Eye (tissue), 1 donor: ENCODE measurements around the gene ZNF320.
"Not testable (repeated sequence)": the region's sequence is repeated elsewhere in the genome, so short reads cannot be mapped to it uniquely, and the experiment has no call there.

Experiments used
- DNase-seq: peaks from one replicate; pipeline ENCODE4 v3.0.0-alpha.2; 2015

Gene ZNF320

DNA sequence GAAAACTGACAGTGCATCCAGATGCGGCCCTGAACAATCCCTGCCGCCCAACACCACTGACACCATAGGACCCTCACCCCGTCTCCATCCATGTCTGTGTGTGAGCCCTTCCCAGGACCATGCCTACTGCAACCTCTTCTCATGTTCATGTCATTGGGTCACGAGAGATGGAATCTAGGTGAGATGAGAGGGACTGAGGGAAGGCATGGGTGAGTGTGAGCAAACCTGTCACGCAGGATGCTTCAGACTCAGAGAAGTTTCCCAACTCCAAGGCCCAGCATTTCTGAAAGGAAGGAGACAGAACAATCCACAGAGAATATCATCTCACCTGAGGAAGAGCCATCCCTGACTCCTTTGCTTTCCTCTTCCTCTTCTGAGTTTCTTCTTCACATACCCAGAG is 20.1 kb upstream of the ZNF320 start:
- DNase-seq = no peak

DNA sequence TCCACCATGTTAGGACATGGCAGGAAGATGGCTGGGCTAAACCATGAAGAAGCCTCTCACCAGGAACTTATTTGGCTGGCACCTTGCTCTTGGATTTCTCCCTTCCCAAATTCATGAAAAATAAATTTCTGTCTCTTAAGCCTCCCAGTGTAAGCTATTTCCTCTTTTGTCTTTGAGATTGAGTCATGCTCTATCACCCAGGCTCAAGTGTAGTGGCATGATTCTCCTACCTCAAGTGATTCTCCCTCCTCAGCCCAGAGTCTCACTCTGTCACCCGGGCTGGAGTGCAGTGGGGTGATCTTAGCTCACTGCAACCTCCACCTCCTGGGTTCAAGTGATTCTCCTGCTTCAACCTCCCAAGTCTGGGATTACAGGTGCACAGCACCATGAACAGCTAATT is 13.2 kb upstream of the ZNF320 start:
- no peak for DNase-seq

DNA sequence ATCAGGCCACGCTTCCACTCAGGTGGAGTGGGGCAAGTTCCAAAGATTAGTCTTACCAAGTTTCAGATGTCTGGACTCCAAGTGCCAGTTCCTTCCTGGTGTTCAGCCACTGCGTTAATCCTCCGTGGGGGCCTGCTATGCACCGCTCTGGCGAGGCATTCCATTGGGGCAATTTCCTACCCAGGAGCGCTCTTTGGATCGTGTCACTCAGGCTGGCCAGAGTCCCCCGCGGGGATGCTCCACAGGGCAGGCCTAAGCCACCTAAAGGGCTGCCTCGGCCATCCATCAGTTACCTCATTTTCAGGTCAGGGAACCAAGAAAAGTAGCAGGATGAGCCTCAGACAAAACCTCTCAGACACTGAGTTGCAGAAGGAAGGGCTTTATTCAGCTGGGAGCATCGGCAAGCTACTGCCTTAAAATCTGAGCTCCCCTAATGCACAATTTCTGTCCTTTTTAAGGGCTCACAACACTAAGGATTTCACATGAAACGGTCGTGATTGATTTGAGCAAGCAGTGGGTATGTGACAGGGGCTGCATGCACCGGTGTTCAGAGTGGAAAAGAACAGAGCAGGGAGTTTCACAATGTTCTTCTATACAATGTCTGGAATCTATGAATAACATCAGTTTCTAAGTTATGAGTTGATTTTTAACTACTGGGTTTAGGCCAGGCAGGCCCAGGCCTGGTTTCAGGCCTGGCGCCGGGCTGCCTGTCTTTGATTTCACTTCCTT is 6.8 kb upstream of the ZNF320 start:
- DNase-seq = not testable (repeated sequence)

DNA sequence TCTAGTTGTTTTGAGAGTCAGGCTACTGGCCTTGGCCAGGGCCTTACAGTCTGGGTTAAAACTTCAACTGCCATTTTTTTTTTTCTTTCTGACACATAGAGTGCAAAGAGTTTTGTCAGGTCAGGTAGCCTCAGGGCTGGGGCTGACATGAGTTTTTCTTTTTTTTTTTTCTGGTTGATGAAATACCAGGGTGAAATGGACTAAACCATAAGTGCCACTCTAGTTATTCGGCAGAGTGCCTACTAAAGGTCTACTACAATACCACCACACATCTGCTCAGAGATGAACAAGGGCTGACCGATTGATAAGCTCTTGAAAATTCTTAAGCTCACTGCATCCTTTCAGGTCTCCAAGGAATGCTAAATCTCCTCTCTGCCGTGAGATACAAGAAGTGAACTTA is 4.4 kb upstream of the ZNF320 start:
- no peak for DNase-seq

DNA sequence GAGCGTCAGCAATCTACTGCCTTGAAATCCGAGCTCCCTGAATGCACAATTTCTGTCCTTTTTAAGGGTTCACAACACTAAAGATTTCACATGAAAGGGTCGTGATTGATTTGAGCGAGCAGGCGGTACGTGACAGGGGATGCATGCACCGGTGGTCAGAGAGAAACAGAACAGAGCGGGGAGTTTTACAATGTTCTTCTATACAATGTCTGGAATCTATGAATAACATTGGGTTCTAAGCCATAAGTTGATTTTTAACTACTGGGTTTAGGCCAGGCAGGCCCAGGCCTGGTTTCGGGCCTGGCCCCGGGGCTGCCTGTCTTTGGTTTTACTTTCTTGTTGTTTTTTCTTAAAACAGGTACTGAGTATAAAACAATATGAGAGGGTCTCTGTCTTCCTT is 1.2 kb upstream of the ZNF320 start:
- not testable (repeated sequence) for DNase-seq

DNA sequence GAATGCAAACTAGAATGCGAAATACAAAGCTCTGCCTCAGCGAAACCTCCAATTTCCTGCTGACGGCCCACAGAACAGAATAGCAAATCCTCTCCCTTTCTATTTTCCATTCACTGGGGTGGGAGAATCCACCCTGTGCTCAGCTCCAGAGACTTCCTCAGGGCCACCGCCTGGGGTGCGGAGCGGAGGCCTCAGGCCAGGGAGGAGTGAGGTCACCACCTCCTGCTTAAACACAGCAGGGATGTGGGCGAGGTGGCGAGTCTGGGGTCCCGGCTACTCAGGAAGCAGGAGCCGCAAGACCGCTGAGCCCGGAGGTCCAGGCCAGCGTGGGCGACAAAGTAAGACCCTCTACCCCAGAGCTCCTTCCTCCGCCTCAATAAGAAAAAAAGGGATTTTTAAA is 666 bp upstream of the ZNF320 start:
- DNase-seq = no peak

DNA sequence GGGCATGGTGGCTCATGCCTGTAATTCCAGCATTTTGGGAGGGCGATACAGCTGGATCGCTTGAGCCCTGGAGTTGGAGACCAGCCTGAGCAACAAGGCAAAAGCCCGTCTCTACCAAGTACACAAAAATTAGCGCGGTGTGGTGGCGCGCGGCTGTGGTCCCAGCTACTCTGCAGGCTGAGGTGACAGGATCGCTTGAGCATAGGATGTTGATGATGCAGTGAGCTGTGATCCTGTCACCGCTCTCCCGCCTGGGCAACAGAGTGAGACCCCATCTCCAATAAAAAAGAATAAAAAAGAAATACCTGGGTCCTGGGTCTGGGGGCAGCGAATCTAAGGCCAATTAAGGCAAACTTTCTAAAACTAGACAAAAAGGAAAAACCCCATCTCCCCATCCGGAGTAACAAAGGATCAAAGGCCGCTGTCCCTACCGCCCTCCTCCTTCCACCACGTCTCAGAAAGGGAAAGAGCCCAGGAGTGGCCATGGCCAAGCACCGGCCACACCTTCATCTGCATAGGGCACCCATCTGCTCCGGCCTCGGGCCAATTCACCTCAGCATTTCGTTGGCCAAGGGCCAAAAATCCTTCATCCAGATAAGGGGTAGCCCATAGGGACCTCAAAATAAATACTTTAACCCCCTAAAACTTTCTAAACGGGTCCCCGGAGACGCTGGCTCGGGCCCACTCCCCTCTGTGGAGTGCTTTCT is 851 bp downstream of the ZNF320 start:
- peak; percentile 50 for DNase-seq

DNA sequence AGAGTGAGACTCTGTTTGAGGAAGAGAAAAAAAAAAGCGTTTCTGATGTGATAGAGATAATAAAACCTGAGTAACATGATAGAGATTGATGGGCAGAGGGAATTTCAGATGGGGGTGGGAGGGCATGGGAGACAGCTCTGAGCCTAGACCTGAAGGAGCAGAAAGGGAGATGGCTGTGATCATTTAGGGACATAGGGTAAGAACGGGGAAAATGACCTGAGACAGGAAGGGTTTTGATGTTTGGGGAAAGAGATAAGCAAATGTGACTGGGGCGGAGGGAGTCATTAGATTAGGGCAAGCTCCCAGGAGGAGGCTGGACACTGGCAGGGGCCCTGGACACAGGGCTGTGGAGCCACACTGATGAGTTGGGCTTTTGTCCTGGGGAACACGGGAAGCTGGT is 6.1 kb downstream of the ZNF320 start:
- no peak for DNase-seq

DNA sequence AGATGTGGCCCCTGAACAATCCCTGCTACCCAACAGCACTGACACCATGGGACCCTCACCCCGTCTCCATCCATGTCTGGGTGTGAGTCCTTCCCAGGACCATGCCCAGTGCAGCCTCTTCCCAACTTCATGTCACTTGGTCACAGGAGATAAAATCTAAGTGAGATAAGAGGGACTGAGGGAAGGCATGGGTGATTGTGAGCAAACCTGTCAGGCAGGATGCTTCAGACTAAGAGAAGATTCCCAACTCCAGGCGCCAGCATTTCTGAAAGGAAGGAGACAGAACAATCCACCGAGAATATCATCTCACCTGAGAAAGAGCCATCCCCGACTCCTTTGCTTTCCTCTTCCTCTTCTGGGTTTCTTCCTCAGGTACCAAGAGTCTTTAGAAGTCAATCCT is 7.5 kb downstream of the ZNF320 start:
- DNase-seq = no peak

DNA sequence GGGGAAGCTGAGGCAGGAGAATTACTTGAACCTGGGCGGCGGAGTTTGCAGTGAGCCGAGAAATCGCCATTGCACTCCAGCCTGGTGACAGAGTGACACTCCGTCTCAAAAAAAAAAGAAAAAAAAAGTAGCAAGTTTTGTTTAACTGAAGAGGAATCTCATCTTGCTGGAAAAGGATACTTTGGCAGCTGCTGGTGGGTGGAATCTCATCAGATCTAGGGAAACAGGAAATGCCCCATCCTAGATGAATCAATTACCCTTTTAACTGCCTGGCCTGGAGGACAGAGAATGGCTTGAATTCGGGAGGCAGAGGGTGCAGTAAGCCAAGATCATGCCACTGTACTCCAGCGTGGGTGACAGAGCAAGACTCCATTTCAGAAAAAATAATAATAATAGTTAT is 8.4 kb downstream of the ZNF320 start:
- DNase-seq = no peak

DNA sequence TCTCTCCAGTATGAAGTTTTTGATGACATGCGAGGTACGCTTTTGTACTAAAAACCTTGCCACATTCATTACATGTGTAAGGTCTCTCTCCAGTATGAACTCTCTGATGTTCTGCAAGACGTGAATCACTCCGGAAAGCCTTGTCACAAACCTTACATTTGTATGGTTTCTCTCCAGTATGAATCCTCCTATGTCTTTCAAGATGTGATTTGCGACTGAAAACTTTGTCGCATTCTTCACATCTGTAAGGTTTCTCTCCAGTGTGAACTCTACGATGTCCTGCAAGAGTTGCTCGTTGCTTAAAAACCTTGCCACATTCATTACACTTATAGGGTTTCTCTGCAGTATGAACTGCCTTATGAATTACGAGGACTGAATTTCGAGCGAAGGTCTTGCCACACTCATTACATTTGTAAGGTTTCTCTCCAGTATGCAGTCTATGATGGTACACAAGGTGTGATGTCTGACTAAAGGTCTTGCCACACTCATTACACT is 16.5 kb downstream of the ZNF320 start:
- DNase-seq = no peak

DNA sequence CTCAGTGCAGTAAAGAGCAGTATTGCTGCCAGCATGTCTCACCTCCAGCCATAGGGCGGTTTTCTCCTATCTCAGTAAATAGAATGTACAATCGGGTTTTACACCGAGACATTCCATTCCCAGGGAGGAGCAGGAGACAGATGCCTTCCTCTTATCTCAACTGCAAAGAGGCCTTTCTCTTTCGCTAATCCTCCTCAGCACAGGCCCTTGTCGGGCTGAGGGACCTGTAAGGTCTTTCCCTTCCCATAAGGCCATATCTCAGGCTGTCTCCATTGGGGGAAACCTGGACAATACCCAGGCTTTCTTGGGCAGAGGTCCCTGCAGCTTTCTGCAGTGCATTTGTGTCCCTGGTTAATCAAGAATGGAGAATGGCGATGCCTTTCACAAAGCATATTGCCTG is 24.4 kb downstream of the ZNF320 start:
- DNase-seq = not testable (repeated sequence)

DNA sequence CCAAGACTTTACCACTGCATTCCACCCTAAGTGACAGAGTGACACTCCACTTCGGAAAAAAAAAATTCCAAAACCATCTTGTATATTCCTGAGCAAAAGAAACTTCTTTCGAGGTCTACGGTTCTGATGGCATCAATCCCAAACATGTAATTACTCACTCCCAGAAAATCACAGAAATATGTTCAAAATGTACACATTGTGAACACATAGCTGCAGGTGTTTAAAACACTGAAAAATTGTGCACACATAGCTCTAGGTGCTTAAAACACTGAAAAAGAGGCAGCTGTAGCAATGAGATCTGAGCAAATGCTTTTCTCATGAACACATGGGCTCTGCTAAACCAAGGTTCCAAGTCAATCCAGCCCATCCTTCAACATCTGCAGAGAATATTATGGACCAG is 26.0 kb downstream of the ZNF320 start:
- no peak for DNase-seq

DNA sequence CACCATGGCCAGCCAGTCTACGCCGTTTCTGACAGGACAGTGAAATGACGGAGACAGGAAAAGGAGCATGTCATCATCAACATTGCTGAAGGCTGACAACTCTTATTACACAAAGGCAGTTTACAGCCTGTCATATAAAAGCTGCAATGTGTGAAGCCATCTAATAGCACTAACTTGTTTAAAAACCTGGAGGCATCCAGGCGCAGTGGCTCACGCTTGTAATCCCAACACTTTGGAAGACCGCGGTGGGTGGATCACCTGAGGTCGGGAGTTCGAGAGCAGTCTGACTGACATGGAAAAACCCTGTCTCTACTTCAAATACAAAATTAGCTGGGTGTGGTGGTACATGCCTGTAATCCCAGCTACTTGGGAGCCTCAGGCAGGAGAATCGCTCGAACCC is 29.4 kb downstream of the ZNF320 start:
- not testable (repeated sequence) for DNase-seq

DNA sequence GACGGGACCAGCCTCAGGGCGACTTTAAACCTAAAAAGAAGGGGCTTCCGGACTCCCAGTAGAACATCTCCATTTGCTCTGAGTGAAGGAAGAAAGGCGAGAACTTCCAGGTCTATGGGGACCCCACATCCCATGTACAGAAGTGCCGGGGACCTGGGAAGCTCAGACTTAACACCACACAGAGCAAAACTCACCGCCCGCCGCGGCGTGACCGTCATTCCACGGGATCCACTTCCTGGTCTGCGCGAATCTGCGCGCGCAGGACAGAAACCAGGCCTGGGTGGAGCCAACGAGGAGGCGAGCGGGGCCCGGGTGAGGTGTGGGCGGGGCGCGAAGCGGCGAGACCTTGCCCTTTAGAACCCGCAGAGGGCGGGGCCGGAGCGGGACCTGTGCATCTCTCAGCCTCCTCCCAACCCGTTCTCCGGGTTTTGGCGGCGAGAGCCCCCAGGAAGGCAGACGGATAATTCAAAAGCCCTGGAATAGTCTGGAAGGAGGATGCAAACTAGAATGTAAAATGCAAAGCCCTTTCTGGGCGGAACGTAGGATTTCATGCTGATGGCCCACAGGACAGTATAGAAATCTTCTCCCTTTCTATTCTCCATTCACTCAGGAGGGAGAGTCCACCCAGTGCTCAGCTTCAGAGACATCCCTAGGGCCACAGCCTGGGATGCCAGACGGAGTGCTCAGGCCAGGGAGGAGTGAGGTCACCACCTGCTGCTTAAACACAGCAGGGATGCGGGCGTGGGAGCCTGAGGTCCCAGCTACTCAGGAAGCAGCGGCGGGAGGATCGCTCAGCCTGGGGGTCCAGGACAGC is 39.9 kb downstream of the ZNF320 start, which contains the start of gene ZNF468:
ZNF468 (minus strand) TSS at position 242 of the 814 bp plus-strand sequence. CDS start 3,347 bp downstream, outside the sequence.
- peak; percentile 88 for DNase-seq

DNA sequence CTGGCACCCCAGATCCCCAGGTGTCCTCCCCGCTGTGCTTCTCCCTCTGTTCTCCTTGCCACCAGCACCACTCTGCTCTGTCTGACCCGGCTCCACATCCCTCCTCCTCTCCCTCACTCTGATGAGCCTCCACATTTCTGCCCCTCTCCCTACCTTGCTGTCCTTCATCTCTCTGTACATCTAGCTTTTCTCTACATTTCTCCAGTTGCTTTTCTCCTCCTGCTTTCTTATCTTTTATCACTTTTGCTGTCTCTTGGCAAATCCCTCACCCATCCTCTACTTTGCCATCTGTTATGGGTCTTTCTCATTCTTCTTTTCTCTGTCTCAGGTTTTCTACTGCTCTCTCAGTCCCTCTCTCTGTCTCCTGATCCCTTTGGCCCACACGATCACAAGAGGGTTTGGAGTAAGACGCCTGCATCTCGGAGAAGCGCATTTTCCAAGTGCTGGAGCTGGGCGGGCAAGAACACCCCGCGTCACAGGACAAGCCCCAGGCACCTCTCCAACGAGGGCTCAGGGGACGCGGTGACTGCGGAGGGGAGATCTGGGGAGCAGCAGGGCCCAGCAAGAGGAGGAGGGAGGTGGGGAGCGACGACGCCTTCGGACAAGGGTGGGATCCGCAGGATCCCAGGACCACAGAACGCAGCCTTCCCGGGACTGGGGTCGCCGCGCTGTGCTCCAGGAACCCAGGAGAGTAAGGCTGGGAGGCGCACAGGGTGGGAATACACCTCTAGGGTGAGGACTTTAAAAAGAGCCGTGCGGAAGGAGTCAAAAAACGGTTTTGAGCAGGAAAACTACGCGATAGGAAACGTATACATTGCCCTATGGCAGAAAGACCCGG is 40.7 kb downstream of the ZNF320 start:
- peak; percentile 18 for DNase-seq
